ENCODE measurements around the gene GSTM3. TPM values are rescaled to one million over a fixed set of nuclear protein-coding genes. Genes with fewer than 3 reads are reported as not detected.

The GSTM3 gene
- total and polyA plus RNA-seq, 2 experiments from 2014 or later = 297 to 962 TPM

DNA sequence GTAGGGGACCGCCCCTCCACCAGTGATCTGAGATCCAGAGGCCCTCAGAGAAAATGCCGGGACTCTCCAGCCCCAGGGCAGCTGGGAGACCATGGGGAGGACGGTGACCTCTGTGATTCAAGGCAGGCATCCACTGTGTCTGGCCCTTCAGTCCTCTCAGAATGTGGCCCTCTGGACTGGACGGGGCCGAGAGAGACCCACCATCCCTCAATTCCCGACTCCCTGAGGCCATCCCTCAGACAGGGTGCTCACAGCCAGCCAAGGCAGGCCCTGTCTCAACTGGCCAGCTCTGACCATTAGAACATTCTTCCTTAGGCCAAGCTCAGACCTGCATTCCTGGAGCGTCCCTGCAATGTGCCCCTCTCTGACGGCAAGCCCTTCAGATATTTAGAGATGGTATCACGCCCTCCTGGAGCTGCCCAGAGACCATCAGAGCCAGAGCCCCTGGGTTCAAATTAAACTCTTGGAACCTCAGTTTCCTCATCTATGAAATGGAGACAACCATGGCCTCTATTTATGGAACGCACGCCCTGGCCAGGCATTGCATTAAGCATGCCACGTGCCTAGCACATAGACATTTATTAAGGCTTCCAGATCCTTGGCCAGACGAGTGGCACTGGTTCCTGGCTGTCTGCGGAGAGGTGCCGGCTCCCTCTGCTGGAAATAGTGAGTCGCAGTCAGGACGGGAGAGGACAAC lies 32.5 kb upstream of the GSTM3 start:
- Histone ChIP-seq H3K79me2 (no peaks in the 10 kb centered on the region), H2AFZ (no peak overlapping the region), H3K4me3 (no peak overlapping the region), H3K4me2 (no peak overlapping the region), H3K4me1 (ENCODE audit: insufficient read depth) (no peaks in the 10 kb centered on the region), H3K9me2 (replicated peaks; ENCODE audit: insufficient read depth) (no peaks in the 10 kb centered on the region), H4K20me1 (ENCODE audit: insufficient read depth, poor library complexity, severe bottlenecking) (no peaks in the 10 kb centered on the region), H3K27me3 (no peaks in the 10 kb centered on the region), H3K36me3 (replicated peaks; ENCODE audit: insufficient read depth, low read depth) (no peaks in the 10 kb centered on the region), H3K27ac (no peak overlapping the region), H3K9me3 (ENCODE audit: low read depth) (no peaks in the 10 kb centered on the region)
- peak; percentile 93 for DNase-seq (ENCODE audit: low spot score)
- WGBS (ENCODE audit: low lambda C conversion rate, missing lambda C conversion rate) = 49% methylated on average over 17 of the region's 17 CpGs
- TF ChIP-seq, protein P1, sequence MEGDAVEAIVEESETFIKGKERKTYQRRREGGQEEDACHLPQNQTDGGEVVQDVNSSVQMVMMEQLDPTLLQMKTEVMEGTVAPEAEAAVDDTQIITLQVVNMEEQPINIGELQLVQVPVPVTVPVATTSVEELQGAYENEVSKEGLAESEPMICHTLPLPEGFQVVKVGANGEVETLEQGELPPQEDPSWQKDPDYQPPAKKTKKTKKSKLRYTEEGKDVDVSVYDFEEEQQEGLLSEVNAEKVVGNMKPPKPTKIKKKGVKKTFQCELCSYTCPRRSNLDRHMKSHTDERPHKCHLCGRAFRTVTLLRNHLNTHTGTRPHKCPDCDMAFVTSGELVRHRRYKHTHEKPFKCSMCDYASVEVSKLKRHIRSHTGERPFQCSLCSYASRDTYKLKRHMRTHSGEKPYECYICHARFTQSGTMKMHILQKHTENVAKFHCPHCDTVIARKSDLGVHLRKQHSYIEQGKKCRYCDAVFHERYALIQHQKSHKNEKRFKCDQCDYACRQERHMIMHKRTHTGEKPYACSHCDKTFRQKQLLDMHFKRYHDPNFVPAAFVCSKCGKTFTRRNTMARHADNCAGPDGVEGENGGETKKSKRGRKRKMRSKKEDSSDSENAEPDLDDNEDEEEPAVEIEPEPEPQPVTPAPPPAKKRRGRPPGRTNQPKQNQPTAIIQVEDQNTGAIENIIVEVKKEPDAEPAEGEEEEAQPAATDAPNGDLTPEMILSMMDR (IDR thresholded peaks at IDR 0.05; ENCODE audit: poor library complexity) = peak; percentile 95
- TF ChIP-seq EZH2 (IDR thresholded peaks at IDR 0.05; ENCODE audit: borderline replicate concordance) = no peak

DNA sequence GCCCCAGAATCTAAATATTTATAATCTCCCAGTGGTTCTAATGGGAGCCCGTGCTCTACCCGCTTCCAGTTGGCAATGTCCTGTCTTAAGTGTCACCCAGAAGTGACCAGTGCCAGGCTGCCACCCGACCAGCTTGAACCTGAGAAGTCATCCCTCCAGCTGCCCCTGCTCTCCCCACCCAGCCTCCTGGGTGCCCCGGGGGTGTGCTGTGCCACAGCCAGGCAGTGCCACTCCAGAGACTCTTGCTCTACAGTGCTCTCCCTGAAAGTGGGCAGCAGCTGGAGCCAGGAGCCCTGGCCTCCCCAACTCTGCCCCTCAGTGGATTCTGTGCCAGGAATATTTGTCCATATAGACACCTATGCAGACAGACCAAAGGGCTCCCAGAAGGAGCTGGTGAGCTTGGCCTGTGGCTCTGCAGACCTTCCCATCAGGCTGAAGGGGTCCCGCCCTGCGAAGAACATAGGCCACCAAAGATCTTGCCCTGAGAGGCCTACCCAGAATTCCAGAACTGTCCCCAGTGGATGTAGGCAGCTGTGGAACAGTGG lies 31.9 kb upstream of the GSTM3 start:
- H4K20me1 ChIP-seq (ENCODE audit: insufficient read depth, poor library complexity, severe bottlenecking) = no peaks in the 10 kb centered on the region
- no peak overlapping the region for H3K4me2 ChIP-seq
- no peak overlapping the region for H2AFZ ChIP-seq
- H3K27me3 ChIP-seq = no peaks in the 10 kb centered on the region
- H3K9me2 ChIP-seq (replicated peaks; ENCODE audit: insufficient read depth) = no peaks in the 10 kb centered on the region
- no peaks in the 10 kb centered on the region for H3K4me1 ChIP-seq (ENCODE audit: insufficient read depth)
- no peak for DNase-seq (ENCODE audit: low spot score)
- WGBS (ENCODE audit: low lambda C conversion rate, missing lambda C conversion rate) = 95% methylated on average over 6 of the region's 6 CpGs
- H3K36me3 ChIP-seq (replicated peaks; ENCODE audit: insufficient read depth, low read depth) = no peaks in the 10 kb centered on the region
- H3K9me3 ChIP-seq (ENCODE audit: low read depth) = no peaks in the 10 kb centered on the region
- no peaks in the 10 kb centered on the region for H3K79me2 ChIP-seq
- no peak overlapping the region for H3K4me3 ChIP-seq
- no peak overlapping the region for H3K27ac ChIP-seq
- TF ChIP-seq EZH2phosphoT487 (IDR thresholded peaks at IDR 0.05; ENCODE audit: low read depth, severe bottlenecking, unreplicated experiment) = no peak
- TF ChIP-seq EZH2 (IDR thresholded peaks at IDR 0.05; ENCODE audit: borderline replicate concordance) = no peak
- TF ChIP-seq, protein P1 (IDR thresholded peaks at IDR 0.05; ENCODE audit: poor library complexity) = no peak

DNA sequence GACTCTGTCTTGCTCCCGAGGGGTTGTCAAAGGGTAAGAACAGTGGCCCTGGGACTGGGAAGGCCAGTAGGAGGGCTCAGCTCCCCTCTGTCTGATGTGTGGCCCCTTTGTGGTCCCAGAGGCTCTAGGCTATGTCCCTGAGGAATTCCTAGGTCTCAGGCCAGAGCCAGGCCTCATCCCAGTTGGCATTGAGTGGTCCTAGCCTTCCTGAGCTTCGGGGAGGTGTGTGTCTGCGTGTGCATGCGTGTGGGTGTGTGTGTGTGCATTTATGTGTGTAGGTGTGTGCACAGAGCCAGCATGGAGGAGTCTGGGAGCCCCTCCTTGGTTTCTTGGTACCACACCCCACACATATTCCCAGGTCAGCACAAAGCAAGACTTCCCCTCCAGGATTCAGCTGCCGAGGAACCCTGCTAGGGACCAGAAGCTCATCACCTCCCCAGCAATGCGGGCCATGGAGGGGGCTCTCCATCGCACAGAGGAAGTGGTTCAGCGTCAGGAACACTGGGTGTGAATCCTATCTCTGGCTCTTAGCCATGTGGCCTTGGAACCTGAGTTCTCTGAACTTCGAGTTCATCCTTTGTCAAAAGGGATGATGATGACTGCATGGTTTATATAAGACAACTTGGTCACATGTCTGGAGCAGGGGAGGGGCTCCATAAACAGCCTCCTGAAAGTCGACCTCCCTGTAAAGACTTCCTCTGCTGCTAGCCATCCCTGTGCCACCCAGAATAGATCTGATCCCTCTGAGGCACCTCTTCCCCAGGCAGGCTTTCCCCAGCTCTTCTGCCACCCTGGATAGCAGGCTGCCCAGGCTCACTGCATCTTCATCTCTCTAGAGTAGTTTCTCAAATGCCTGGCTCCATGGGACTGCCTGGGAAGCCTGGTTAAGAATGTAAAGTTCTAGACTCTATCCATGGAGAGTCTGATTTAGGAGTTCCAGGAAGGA lies 31.1 kb upstream of the GSTM3 start:
- TF ChIP-seq EZH2 (IDR thresholded peaks at IDR 0.05; ENCODE audit: borderline replicate concordance) (no peak), EZH2phosphoT487 (IDR thresholded peaks at IDR 0.05; ENCODE audit: low read depth, severe bottlenecking, unreplicated experiment) (no peak)
- TF ChIP-seq, protein P1 (IDR thresholded peaks at IDR 0.05; ENCODE audit: poor library complexity) = no peak
- H4K20me1 ChIP-seq (ENCODE audit: insufficient read depth, poor library complexity, severe bottlenecking) = no peaks in the 10 kb centered on the region
- WGBS (ENCODE audit: low lambda C conversion rate, missing lambda C conversion rate) = 83% methylated on average over 10 of the region's 10 CpGs
- H3K36me3 ChIP-seq (replicated peaks; ENCODE audit: insufficient read depth, low read depth) = no peaks in the 10 kb centered on the region
- no peak overlapping the region for H3K4me2 ChIP-seq
- H2AFZ ChIP-seq = no peak overlapping the region
- H3K9me3 ChIP-seq (ENCODE audit: low read depth) = no peaks in the 10 kb centered on the region
- H3K79me2 ChIP-seq = no peaks in the 10 kb centered on the region
- H3K27me3 ChIP-seq = no peaks in the 10 kb centered on the region
- H3K4me3 ChIP-seq = no peak overlapping the region
- peaks cover 6% of the 10 kb centered on the region for H3K4me1 ChIP-seq (ENCODE audit: insufficient read depth)
- no peaks in the 10 kb centered on the region for H3K9me2 ChIP-seq (replicated peaks; ENCODE audit: insufficient read depth)
- no peak overlapping the region for H3K27ac ChIP-seq
- no peak for DNase-seq (ENCODE audit: low spot score)
